Activated naive CD4-positive, alpha-beta T cell treated with anti-CD3 and anti-CD28 coated beads for 36 hours (primary cell): Measurements from ENCODE around the gene ZNF445. TPM values are rescaled to one million over a fixed set of nuclear protein-coding genes. Genes with fewer than 3 reads are reported as not detected.
A peak's percentile ranks its signal among the peaks of the same experiment; 100 is the strongest.

Source experiments
- CTCF ChIA-PET: fragments of 350-600 bp; sonication (Branson Sonifier 250); formaldehyde crosslinking; loops from one replicate; lab custom pipeline; 2021; ENCODE audit warnings: antibody characterized with exemption; lab: Charles Lee
- DNase-seq: peaks from one replicate; pipeline ENCODE4 v3.0.0-alpha.2; 2020
- H3K27ac Mint-ChIP-seq: one replicate; pipeline ENCODE4 v1.8.0; 2021; ENCODE audit warnings: mild to moderate bottlenecking, mixed read lengths
- H3K27me3 Mint-ChIP-seq: one replicate; pipeline ENCODE4 v1.8.0; 2021; ENCODE audit warnings: low read depth, mixed read lengths
- H3K36me3 Mint-ChIP-seq: one replicate; pipeline ENCODE4 v1.8.0; 2021; ENCODE audit warnings: low read depth, mixed read lengths
- H3K4me1 Mint-ChIP-seq: one replicate; pipeline ENCODE4 v1.8.0; 2021; ENCODE audit warnings: low read depth, mixed read lengths
- H3K4me3 Mint-ChIP-seq: one replicate; pipeline ENCODE4 v1.8.0; 2021; ENCODE audit warnings: mild to moderate bottlenecking, moderate library complexity, mixed read lengths
- H3K9me3 Mint-ChIP-seq: one replicate; pipeline ENCODE4 v1.8.0; 2021; ENCODE audit warnings: mixed read lengths
- intact Hi-C: fragments of 100-400 bp; cut with micrococcal nuclease; formaldehyde crosslinking; loops from one replicate; pipeline ENCODE4 v1.15.1; 2023
- total RNA-seq, 2 experiments: library from RNA; stranded (reverse); gene quantifications; one replicate each; pipeline ENCODE4 v1.2.3, GENCODE V29; 2021

The ZNF445 gene
- total RNA-seq: 10 to 100 TPM; 19.0 TPM

DNA sequence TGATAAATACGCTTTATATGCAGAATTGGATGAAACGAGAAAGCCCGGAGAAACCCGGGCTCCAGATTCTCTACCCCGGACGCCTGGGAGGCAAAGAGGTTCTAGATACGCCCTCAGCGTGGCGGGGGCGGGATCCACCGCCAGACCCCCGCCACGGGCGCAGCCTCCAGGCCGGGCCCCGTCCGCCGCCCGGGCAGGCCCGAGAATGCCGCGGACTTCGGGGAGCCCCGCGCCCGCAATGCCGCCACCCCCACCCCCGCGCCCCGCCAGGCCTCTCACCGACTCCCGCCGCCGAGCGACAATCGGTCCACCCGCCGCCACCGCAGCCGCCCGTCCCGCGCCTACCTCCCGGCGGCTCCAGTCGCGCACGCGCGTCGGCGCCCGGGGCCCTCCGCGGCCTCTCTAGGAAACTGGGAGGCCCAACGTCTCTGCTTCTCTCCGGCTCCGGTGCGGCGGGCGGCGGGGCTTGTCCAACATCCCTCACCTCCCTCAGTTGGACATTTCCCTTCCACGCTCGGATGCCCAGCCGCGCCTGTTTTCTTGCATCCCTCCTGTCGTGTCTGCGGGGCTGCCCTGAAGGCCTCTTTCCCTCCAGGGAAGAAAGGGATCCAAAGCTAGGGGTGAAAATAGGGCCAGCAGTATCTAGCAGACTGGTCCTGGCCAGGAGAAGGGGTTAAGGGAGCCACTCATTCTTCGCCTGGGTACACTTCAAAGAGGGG lies at the start of gene ZNF445:
Gene ZNF445, minus strand, starts transcription at position 359 of the 719 bp plus-strand sequence. CDS start 22,121 bp downstream, outside the sequence.
- Mint-ChIP-seq H3K4me1 (peaks cover 27% of the 10 kb centered on the region), H3K36me3 (no peaks in the 10 kb centered on the region), H3K9me3 (no peaks in the 10 kb centered on the region), H3K27ac (peak within 1 kb of the TSS; percentile 87), H3K27me3 (no peaks in the 10 kb centered on the region), H3K4me3 (peak within 1 kb of the TSS; percentile 88)
- CTCF ChIA-PET: no interaction called here
- intact Hi-C loops: loop anchor here (1.0 to 10.0 kb wide), 4 partner anchors 33 to 251 kb away; partner anchors contain the start of genes TCAIM, ZNF197 and ZNF501
- DNase-seq: peak; percentile 79

DNA sequence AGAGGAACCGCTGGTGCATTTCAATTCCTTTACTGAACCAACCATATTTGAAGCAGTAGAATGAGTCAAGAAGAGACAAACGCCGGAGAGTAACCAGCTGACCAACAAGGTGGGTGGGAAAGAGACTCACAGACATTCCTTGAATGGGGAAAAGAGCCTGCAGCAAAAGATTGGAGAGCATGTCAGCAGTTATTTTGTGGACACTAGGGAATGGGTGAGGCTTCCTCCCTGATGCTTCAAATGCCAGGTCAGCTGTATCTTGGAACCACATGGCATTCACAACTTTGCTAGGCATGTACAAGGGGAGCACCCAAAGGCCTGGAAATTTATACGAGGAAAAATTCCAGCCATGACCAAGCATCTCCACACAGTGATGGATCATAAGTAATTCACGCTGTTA lies 47.6 kb upstream of the ZNF445 start:
- peaks cover 21% of the 10 kb centered on the region for H3K27me3 Mint-ChIP-seq
- no peaks in the 10 kb centered on the region for H3K4me1 Mint-ChIP-seq
- no peak overlapping the region for H3K4me3 Mint-ChIP-seq
- intact Hi-C loops: no loop called here
- H3K36me3 Mint-ChIP-seq: no peaks in the 10 kb centered on the region
- DNase-seq: no peak
- CTCF ChIA-PET: interaction anchor here (0.7 kb wide), 1 partner anchor 101 kb away, joined by 3 read pairs; no protein-coding TSS in a partner anchor
- no peak overlapping the region for H3K27ac Mint-ChIP-seq
- H3K9me3 Mint-ChIP-seq: no peaks in the 10 kb centered on the region

DNA sequence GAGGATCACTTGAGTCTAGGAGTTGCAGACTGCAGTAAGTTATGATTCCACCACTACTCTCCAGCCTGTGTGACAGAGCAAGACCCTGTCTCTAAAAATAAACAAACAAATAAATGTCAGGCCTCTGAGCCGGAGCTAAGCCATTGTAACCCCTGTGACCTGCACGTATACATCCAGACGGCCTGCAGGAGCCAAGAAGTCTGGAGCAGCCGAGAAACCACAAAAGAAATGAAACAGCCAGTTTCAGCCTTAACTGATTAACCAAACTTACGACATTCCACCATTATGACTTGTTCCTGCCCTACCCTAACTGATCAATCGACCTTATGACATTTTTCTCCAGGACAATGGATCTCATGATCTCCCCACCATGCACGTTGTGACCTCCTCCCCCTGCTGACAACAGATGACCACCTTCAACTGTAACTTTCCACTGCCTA lies 45.0 kb upstream of the ZNF445 start:
- CTCF ChIA-PET: no interaction called here
- H3K27me3 Mint-ChIP-seq: peaks cover 27% of the 10 kb centered on the region
- peaks cover 2% of the 10 kb centered on the region for H3K4me1 Mint-ChIP-seq
- no peak for DNase-seq
- no peak overlapping the region for H3K4me3 Mint-ChIP-seq
- no peak overlapping the region for H3K27ac Mint-ChIP-seq
- no peaks in the 10 kb centered on the region for H3K9me3 Mint-ChIP-seq
- H3K36me3 Mint-ChIP-seq: no peaks in the 10 kb centered on the region
- intact Hi-C loops: no loop called here

DNA sequence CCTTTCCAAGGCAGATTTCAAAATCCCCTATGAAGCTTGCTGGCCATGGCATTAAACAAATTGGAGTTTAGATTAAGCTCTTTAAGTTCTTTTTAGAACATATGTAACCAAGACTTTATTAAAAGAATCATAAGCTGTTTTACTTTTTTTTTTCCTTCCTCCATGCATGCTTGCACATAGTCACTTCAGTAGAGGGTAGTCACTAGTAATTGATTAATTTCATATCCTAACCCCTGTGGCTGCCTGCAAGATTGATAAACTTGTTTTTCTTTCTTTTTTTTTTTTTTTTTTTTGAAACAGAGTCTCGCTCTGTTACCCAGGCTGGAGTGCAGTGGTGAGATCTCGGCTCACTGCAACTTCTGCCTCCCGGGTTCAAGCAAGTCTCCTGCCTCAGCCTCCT lies 44.3 kb upstream of the ZNF445 start:
- no peak for DNase-seq
- Mint-ChIP-seq H3K4me1 (peaks cover 2% of the 10 kb centered on the region), H3K27ac (no peak overlapping the region), H3K27me3 (peaks cover 24% of the 10 kb centered on the region), H3K9me3 (no peaks in the 10 kb centered on the region), H3K4me3 (no peak overlapping the region), H3K36me3 (no peaks in the 10 kb centered on the region)
- intact Hi-C loops: no loop called here
- CTCF ChIA-PET: interaction anchor here (0.7 kb wide), 1 partner anchor 44 kb away, joined by 3 read pairs; no protein-coding TSS in a partner anchor

DNA sequence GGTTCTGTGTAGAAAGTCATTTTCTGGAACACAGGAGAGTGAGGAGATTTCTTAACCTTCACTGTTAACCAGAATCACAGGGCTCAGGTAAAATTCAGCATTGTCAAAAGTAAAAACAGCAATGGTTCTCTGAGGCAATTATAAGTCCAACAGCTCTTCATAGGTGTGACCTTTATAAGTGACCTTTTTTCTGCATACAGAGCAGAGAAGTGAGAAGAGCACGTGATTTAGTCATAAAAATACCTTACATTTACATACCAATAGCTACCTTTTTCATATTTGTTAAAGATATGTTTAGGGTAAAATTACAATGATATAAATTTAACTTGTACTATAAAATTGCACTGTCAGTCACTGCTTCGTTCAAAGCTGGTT lies 41.3 kb upstream of the ZNF445 start:
- Mint-ChIP-seq H3K4me1 (peaks cover 2% of the 10 kb centered on the region), H3K27me3 (peaks cover 22% of the 10 kb centered on the region), H3K27ac (no peak overlapping the region), H3K36me3 (no peaks in the 10 kb centered on the region), H3K9me3 (no peaks in the 10 kb centered on the region), H3K4me3 (no peak overlapping the region)
- intact Hi-C loops: no loop called here
- DNase-seq: no peak
- CTCF ChIA-PET: interaction anchor here (1.4 kb wide), 1 partner anchor 11 kb away, joined by 4 read pairs; no protein-coding TSS in a partner anchor

DNA sequence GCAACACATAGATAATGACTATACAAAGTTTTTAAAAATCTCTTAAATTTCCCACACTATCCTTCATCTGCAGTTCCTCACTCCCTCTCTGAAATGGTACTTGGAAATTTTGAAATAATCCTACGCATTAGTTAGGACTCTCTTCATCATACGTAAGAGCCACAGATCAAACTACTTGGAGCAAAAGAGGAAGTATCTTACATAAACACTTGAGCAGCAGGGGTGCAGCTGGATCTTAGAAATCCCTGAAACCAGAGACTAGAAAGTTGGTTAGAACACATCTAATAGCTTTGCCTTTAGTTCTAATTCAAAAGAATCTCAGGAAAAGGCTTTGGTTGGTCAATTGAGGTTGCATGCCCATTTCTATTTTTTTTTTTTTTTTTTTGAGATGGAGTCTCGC lies 38.8 kb upstream of the ZNF445 start:
- CTCF ChIA-PET: interaction anchor here (0.6 to 0.7 kb wide), 2 partner anchors 18 to 192 kb away, joined by 3 to 4 read pairs; no protein-coding TSS in a partner anchor
- Mint-ChIP-seq H3K27ac (no peak overlapping the region), H3K9me3 (no peaks in the 10 kb centered on the region), H3K36me3 (no peaks in the 10 kb centered on the region), H3K4me3 (no peak overlapping the region), H3K27me3 (peaks cover 9% of the 10 kb centered on the region), H3K4me1 (peaks cover 10% of the 10 kb centered on the region)
- intact Hi-C loops: no loop called here
- no peak for DNase-seq

DNA sequence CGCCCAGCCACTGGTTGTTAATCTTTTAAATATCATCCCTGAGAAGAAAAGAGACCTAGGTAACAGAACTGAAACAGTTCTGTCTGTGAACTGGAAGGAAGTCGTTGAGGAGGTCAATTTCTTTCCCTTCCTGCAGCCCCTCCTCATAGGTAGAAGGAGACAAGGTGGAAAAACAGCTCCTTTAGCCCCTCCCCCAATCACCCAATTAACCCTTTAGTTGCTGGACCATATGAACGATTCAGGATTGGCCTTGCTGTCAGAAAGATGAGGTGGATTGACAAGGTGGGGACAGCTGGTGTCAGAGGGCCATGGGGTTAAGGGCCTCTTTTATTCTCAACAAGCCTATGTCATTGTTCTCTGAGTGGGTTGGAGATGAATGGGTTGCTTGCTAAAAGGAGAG lies 36.0 kb upstream of the ZNF445 start:
- peaks cover 1% of the 10 kb centered on the region for H3K36me3 Mint-ChIP-seq
- no peak overlapping the region for H3K4me3 Mint-ChIP-seq
- CTCF ChIA-PET: interaction anchor here (0.6 kb wide), 1 partner anchor 34 kb away, joined by 3 read pairs; no protein-coding TSS in a partner anchor
- no peak overlapping the region for H3K27ac Mint-ChIP-seq
- H3K9me3 Mint-ChIP-seq: no peaks in the 10 kb centered on the region
- no peak for DNase-seq
- H3K27me3 Mint-ChIP-seq: peaks cover 1% of the 10 kb centered on the region
- H3K4me1 Mint-ChIP-seq: peaks cover 19% of the 10 kb centered on the region
- intact Hi-C loops: no loop called here

DNA sequence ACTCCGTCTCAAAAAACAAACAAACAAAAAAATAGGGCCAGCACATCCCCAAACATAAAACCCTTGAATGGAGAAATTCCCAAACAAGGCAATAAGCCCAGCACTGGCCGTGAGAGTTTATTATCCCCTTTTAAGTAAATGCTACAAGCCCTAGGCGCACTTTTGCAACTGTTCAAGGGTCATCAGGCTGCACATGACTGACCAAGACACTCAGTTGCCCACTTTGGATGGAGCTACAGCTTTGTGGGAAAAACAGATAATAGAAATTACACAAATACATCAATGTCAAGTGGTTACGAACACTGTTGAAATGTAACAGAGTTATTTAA lies 33.7 kb upstream of the ZNF445 start:
- peak overlapping the region; percentile 92 for H3K4me3 Mint-ChIP-seq

DNA sequence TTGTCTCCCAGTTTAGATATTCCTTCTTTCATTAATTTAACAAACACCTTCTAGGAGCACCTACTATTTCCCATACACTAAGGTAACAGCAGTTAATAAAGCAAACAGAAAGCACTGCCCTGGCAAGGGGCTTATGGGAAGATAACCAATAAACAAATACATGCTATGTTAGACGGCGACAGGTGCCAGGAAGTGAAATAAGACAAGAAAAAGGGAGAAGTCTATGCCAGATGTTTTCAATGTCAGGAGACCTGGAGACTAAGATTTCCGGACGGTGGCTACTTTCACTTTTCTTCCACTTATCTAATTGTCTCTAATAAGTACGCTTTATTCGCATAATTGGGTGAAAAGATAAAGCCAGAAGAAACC lies 32.5 kb upstream of the ZNF445 start:
- DNase-seq: peak; percentile 22
- Mint-ChIP-seq H3K4me1 (peaks cover 28% of the 10 kb centered on the region), H3K36me3 (peaks cover 26% of the 10 kb centered on the region), H3K27ac (peak overlapping the region; percentile 93), H3K27me3 (no peaks in the 10 kb centered on the region), H3K9me3 (peaks cover 10% of the 10 kb centered on the region), H3K4me3 (peak overlapping the region; percentile 92)
- intact Hi-C loops: loop anchor here (1.0 kb wide), 3 partner anchors 33 to 251 kb away; partner anchors contain the start of genes KIAA1143, KIF15, TCAIM and ZNF445
- CTCF ChIA-PET: no interaction called here

More for the DNA sequence above, 33.7 kb upstream of the ZNF445 start:
- Mint-ChIP-seq H3K27ac (peak overlapping the region; percentile 93), H3K9me3 (peaks cover 5% of the 10 kb centered on the region), H3K27me3 (no peaks in the 10 kb centered on the region), H3K36me3 (peaks cover 15% of the 10 kb centered on the region), H3K4me1 (peaks cover 28% of the 10 kb centered on the region)
- intact Hi-C loops: loop anchor here (1.0 kb wide), 2 partner anchors 71 to 188 kb away; no protein-coding TSS in a partner anchor
- DNase-seq: no peak
- CTCF ChIA-PET: interaction anchor here (1.1 to 1.6 kb wide), 2 partner anchors 22 to 71 kb away, joined by 3 to 4 read pairs; no protein-coding TSS in a partner anchor

DNA sequence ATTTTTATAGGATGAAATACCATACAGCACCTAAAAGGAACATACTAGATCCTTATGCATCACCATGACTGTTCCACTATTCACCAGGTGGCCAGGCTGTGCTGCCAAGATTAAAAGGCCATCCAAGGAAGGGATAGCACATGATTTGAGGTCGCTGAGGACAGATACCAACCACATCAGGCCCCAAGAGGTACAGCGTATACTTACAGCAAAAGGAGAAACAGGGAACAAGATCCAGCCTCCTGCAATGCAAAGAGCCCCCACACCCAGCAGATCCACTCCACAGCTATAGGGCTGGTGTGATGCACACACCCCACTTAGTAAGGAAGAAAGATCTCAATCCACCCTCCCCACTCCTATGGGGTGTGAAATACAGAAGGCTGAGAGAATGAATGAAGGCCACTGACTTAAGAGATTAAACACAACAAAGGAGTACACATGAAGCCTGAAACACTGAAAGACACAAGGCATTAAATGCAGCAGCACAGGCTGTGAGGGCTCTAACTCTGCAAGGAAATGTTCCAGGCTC lies 32.0 kb upstream of the ZNF445 start:
- intact Hi-C loops: no loop called here
- Mint-ChIP-seq H3K4me3 (peak overlapping the region; percentile 92), H3K36me3 (peaks cover 26% of the 10 kb centered on the region), H3K4me1 (peaks cover 28% of the 10 kb centered on the region), H3K27ac (no peak overlapping the region), H3K27me3 (no peaks in the 10 kb centered on the region), H3K9me3 (peaks cover 10% of the 10 kb centered on the region)
- peak; percentile 10 for DNase-seq
- CTCF ChIA-PET: no interaction called here

DNA sequence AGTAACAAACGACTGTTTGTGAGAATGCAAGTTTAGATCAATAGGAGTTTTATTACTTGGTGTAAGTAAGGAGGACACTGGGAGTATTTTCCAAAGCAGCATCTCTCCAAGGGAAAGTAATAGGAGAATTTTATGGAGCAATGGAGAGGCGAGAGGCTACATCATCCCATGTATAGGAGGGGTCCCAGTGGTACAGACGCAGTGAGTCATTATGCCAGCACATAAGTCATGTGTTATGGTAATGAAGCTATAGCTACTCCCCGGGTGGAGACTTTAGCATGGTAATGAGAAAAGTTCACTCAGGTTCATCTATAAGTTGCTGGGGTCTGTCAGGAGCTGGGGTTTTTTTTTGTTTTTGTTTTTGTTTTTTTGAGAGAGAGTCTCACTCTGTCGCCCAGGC lies 29.5 kb upstream of the ZNF445 start:
- H3K27ac Mint-ChIP-seq: no peak overlapping the region
- H3K27me3 Mint-ChIP-seq: no peaks in the 10 kb centered on the region
- no peak for DNase-seq
- H3K4me1 Mint-ChIP-seq: peaks cover 26% of the 10 kb centered on the region
- intact Hi-C loops: no loop called here
- CTCF ChIA-PET: interaction anchor here (0.6 kb wide), 1 partner anchor 606 kb away, joined by 3 read pairs; no protein-coding TSS in a partner anchor
- H3K36me3 Mint-ChIP-seq: peaks cover 43% of the 10 kb centered on the region
- H3K4me3 Mint-ChIP-seq: no peak overlapping the region
- H3K9me3 Mint-ChIP-seq: peaks cover 22% of the 10 kb centered on the region

DNA sequence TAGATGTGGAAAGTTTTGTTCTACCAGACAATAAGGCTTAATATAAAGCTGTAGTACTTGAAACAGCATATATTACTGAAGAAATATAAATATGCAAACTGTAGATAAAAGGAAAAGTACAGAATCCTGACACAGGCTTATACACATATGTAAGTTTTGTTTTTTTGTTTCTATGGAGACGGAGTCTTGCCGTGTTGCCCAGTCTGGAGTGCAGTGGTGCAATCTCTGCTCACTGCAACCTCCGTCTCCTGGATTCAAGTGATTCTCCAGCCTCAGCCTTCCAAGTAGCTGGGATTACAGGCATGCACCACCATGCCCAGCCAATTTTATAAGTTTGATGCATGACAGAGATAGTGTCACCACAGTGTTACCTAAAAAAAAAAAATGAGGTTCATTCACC lies 29.1 kb upstream of the ZNF445 start:
- DNase-seq: no peak
- peaks cover 25% of the 10 kb centered on the region for H3K9me3 Mint-ChIP-seq
- H3K36me3 Mint-ChIP-seq: peaks cover 47% of the 10 kb centered on the region
- no peak overlapping the region for H3K4me3 Mint-ChIP-seq
- H3K27ac Mint-ChIP-seq: no peak overlapping the region
- intact Hi-C loops: no loop called here
- no peaks in the 10 kb centered on the region for H3K27me3 Mint-ChIP-seq
- H3K4me1 Mint-ChIP-seq: peaks cover 22% of the 10 kb centered on the region
- CTCF ChIA-PET: interaction anchor here (0.6 kb wide), 1 partner anchor 606 kb away, joined by 3 read pairs; no protein-coding TSS in a partner anchor
